ENCODE data around the gene MPZL1. TPM values are rescaled to one million over a fixed set of nuclear protein-coding genes. Genes with fewer than 3 reads are reported as not detected.

MPZL1 gene
- polyA plus RNA-seq, 3 donors = 108 to 128 (median 114) TPM

GRCh38 chr1:167772436-167772835 lies 50.7 kb downstream of the MPZL1 start:
- no peak for DNase-seq

- no peak for DNase-seq
Observed at GRCh38 chr1:167773516-167773915, 51.7 kb downstream of the MPZL1 start.

GRCh38 chr1:167774710-167775109 lies 52.9 kb downstream of the MPZL1 start:
- DNase-seq = no peak

GRCh38 chr1:167775178-167775577 lies 53.4 kb downstream of the MPZL1 start:
- no peak for DNase-seq

GRCh38 chr1:167776151-167776550 lies 54.4 kb downstream of the MPZL1 start:
- DNase-seq = no peak

GRCh38 chr1:167776616-167777268 lies 55.0 kb downstream of the MPZL1 start:
- no peak for DNase-seq

GRCh38 chr1:167777269-167777650 lies 55.5 kb downstream of the MPZL1 start:
- DNase-seq = no peak

- DNase-seq = no peak
Observed at GRCh38 chr1:167781558-167781957, 59.8 kb downstream of the MPZL1 start.

- DNase-seq = no peak
Observed at GRCh38 chr1:167782946-167783345, 61.2 kb downstream of the MPZL1 start.

GRCh38 chr1:167784876-167785550 lies 63.2 kb downstream of the MPZL1 start:
- no peak for DNase-seq

GRCh38 chr1:167786502-167786901 lies 64.7 kb downstream of the MPZL1 start:
- no peak for DNase-seq

- DNase-seq = no peak
Observed at GRCh38 chr1:167789501-167789900, 67.7 kb downstream of the MPZL1 start.

GRCh38 chr1:167790117-167790516 lies 68.3 kb downstream of the MPZL1 start:
- DNase-seq = no peak

- peak; percentile 39 for DNase-seq
Observed at GRCh38 chr1:167791281-167792187, 69.8 kb downstream of the MPZL1 start.

GRCh38 chr1:167792188-167792565 lies 70.4 kb downstream of the MPZL1 start:
- no peak for DNase-seq

- DNase-seq = no peak
Observed at GRCh38 chr1:167794043-167794442, 72.3 kb downstream of the MPZL1 start.

- DNase-seq = no peak
Observed at GRCh38 chr1:167795810-167796740, 74.3 kb downstream of the MPZL1 start.

GRCh38 chr1:167797015-167797414 lies 75.2 kb downstream of the MPZL1 start:
- DNase-seq = peak; percentile 21

- peak; percentile 27 for DNase-seq
Observed at GRCh38 chr1:167798952-167799351, 77.2 kb downstream of the MPZL1 start.

GRCh38 chr1:167799747-167800146 lies 78.0 kb downstream of the MPZL1 start:
- DNase-seq = no peak

- no peak for DNase-seq
Observed at GRCh38 chr1:167800251-167800650, 78.5 kb downstream of the MPZL1 start.

GRCh38 chr1:167802235-167802634 lies 80.5 kb downstream of the MPZL1 start:
- no peak for DNase-seq
